Kidney (tissue), 14 donors: ENCODE results near the gene AUP1. TPM values are rescaled to one million over a fixed set of nuclear protein-coding genes. Genes with fewer than 3 reads are reported as not detected.
A peak's percentile ranks its signal among the peaks of the same experiment; 100 is the strongest.
"Not testable (repeated sequence)": the region's sequence is repeated elsewhere in the genome, so short reads cannot be mapped to it uniquely, and the experiment has no call there.

Experiments
- DNase-seq, 5 donors: peaks; one replicate each; pipeline ENCODE4 v3.0.0-alpha.2; 2013 to 2020
- FAIRE-seq: peaks from 2 replicates; lab custom pipeline; 2012; peaks lifted over from hg19 to GRCh38; lab: Jason Lieb, UNC
- H3K27ac ChIP-seq, 2 donors: one replicate each; pipeline ENCODE4 v1.7.0; 2013; ENCODE audit warnings: low read depth in 2 of 2, low read length in 2 of 2, inconsistent platforms in 1 of 2
- H3K27me3 ChIP-seq: one replicate; pipeline ENCODE4 v1.7.1; 2013; ENCODE audit warnings: low read length, inconsistent platforms; ENCODE audit not compliant: control insufficient read depth, insufficient read depth
- H3K36me3 ChIP-seq, 3 donors: one replicate each; pipeline versions ENCODE4 v1.7.0 to v1.7.1; 2013; ENCODE audit warnings: low read length in 3 of 3, control low read depth in 1 of 3, inconsistent platforms in 1 of 3; ENCODE audit not compliant: insufficient read depth in 3 of 3, control insufficient read depth in 2 of 3
- H3K4me1 ChIP-seq, 3 donors: one replicate each; pipeline versions ENCODE4 v1.7.0 to v1.7.1; 2013; ENCODE audit warnings: low read length in 3 of 3, inconsistent platforms in 1 of 3, low read depth in 1 of 3; ENCODE audit not compliant: control insufficient read depth in 2 of 3, insufficient read depth in 2 of 3
- H3K4me3 ChIP-seq, 3 donors: one replicate each; pipeline versions ENCODE4 v1.7.0 to v1.8.1; 2013; ENCODE audit warnings: low read length in 3 of 3, control low read depth in 1 of 3, inconsistent platforms in 1 of 3
- H3K9ac ChIP-seq, 3 donors: one replicate each; pipeline versions ENCODE4 v1.7.0 to v1.7.1; 2013; ENCODE audit warnings: low read length in 3 of 3, control low read depth in 1 of 3, inconsistent platforms in 1 of 3
- H3K9me3 ChIP-seq, 3 donors: one replicate each; pipeline versions ENCODE4 v1.7.0 to v1.7.1; 2013; ENCODE audit warnings: low read length in 3 of 3, control low read depth in 1 of 3, inconsistent platforms in 1 of 3; ENCODE audit not compliant: control insufficient read depth in 2 of 3, insufficient read depth in 1 of 3
- CTCF ChIP-seq: IDR thresholded peaks from 3 replicates; pipeline ENCODE4 v1.5.1; 2012; ENCODE audit warnings: mild to moderate bottlenecking, moderate library complexity, borderline replicate concordance; ENCODE audit not compliant: insufficient read depth; ENCODE audit errors: extremely low read depth
- intact Hi-C: fragments of 100-400 bp; cut with DNase I; formaldehyde crosslinking; loops from one replicate; pipeline ENCODE4 v1.11.1; 2022
- polyA plus RNA-seq: library from polyadenylated mRNA; stranded (reverse); fragments of 350-450 nt; fragmentation: Illumina TruSeq; extraction: RNeasy Lipid Tissue Mini Kit (QIAGEN cat#74804); gene quantifications from one replicate; pipeline ENCODE4 v1.2.3, GENCODE V29; 2014; ENCODE audit warnings: low read depth, low replicate concordance; ENCODE audit not compliant: insufficient read depth
- total RNA-seq: library from RNA; stranded (reverse); fragmentation: NEBNext Ultra II Directional; extraction: Animal tissue kit (Norgen Biotek cat#: 25700); gene quantifications from one replicate; pipeline ENCODE4 v1.2.1, GENCODE V29; 2021
- donor health status: control.
- donor health status: control.
- donor health status: control.
- donor health status: control.
- donor health status: control.
- donor health status: DM: yes; HTN: yes; CAD: no.
- donor health status: Normal renal cell carcinoma (clear cell type).

AUP1 gene
- total and polyA plus RNA-seq, 2 donors from 2014 or later: 91.0 to 130 TPM

GRCh38 chr2:74488643-74489481 lies 40.6 kb downstream of the AUP1 start:
- H3K4me1 ChIP-seq: no peaks in the 10 kb centered on the region
- H3K36me3 ChIP-seq: peaks cover 0 to 30% (median 28%) of the 10 kb centered on the region in 3 donors
- no peak for TF ChIP-seq CTCF
- DNase-seq (no peak), FAIRE-seq (no peak)
- H3K9ac ChIP-seq: no peak overlapping the region
- H3K9me3 ChIP-seq: no peaks in the 10 kb centered on the region
- no peaks in the 10 kb centered on the region for H3K27me3 ChIP-seq
- no peak overlapping the region for H3K27ac ChIP-seq
- intact Hi-C loops: loop anchor here (5.0 kb wide), 1 partner anchor 98 kb away; no protein-coding TSS in a partner anchor
- H3K4me3 ChIP-seq: no peak overlapping the region

- H3K9me3 ChIP-seq: no peaks in the 10 kb centered on the region
- H3K27ac ChIP-seq: no peak overlapping the region
- DNase-seq: no peak
- no peak overlapping the region for H3K9ac ChIP-seq
- H3K36me3 ChIP-seq: peaks cover 0 to 13% (median 11%) of the 10 kb centered on the region in 3 donors
- no peak for FAIRE-seq
- H3K4me3 ChIP-seq: no peak overlapping the region
- no peak for TF ChIP-seq CTCF
- no peaks in the 10 kb centered on the region for H3K27me3 ChIP-seq
- intact Hi-C loops: loop anchor here (5.0 kb wide), 1 partner anchor 101 kb away; no protein-coding TSS in a partner anchor
- peaks cover 0 to 13% (median 6%) of the 10 kb centered on the region in 3 donors for H3K4me1 ChIP-seq
Observed at GRCh38 chr2:74486141-74486540, 43.4 kb downstream of the AUP1 start.

- H3K27ac ChIP-seq, H3K9me3 ChIP-seq, H3K36me3 ChIP-seq, DNase-seq, FAIRE-seq, intact Hi-C loops, H3K27me3 ChIP-seq: not testable (repeated sequence)
- H3K4me3 ChIP-seq: peak overlapping the region; percentile 95 to 100 (median 99)
- H3K9ac ChIP-seq: peak overlapping the region; percentile 68 to 98 (median 85)
- H3K4me1 ChIP-seq: peaks cover 0 to 20% (median 6%) of the 10 kb centered on the region in 3 donors
Observed at GRCh38 chr2:74483675-74484164, 45.8 kb downstream of the AUP1 start.
